Stimulated activated CD4-positive, alpha-beta T cell treated with anti-CD3 and anti-CD28 coated beads, TNF-alpha, amount 100 ng/mL, for 48 hours (primary cell): Measurements from ENCODE around the gene HOXA7.

Experiments used
- DNase-seq, 3 donors: peaks; one replicate each; pipeline ENCODE4 v3.0.0-alpha.2; 2020; ENCODE audit warnings: low read depth in 3 of 3

HOXA7 gene

DNA sequence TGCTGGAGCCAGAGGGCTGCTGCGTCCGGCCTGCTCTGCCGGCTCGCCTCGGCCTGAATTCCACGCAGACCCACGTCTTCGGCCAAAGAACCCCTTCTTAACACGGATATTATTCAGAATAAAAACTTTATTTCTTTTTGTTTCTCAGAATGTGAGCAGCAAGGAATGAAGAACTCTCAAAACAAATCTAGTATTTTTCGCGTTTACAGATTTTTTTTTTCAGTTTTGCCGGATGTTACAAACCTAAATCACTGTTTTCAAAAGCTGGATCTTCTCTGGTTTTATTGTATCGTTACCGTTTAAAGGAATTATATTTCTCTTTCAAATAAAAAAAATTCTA is 49.6 kb downstream of the HOXA7 start:
- DNase-seq, result no peak

- DNase-seq, result no peak
These were observed 50.1 kb downstream of the HOXA7 start for GRCh38 chr7:27106181-27106900.

- DNase-seq, result no peak
These were observed 51.0 kb downstream of the HOXA7 start for GRCh38 chr7:27105301-27106031.

- DNase-seq, result no peak
These were observed 52.0 kb downstream of the HOXA7 start for GRCh38 chr7:27104341-27105058.
